Right lobe of liver (tissue), 6 donors: ENCODE results near the gene APBB2. TPM values are rescaled to one million over a fixed set of nuclear protein-coding genes. Genes with fewer than 3 reads are reported as not detected.
A peak's percentile ranks its signal among the peaks of the same experiment; 100 is the strongest.

Source experiments
- ATAC-seq, 4 donors: fragments of 200-7000 bp; cut with Tn5 transposase; one replicate each; pipeline ENCODE4 v1.9.1; 2020; ENCODE audit warnings: mild to moderate bottlenecking in 4 of 4, moderate library complexity in 4 of 4
- DNase-seq, 3 donors: peaks; one replicate each; pipeline ENCODE4 v3.0.0-alpha.2; 2020
- H3K27ac ChIP-seq, 3 donors: fragments of 200-600 bp; one replicate each; pipeline ENCODE4 v1.8.0; 2022
- H3K27me3 ChIP-seq, 2 donors: fragments of 200-600 bp; one replicate each; pipeline ENCODE4 v1.8.0; 2022
- H3K36me3 ChIP-seq, 4 donors: fragments of 200-600 bp; sonication (generic) in 1 of 4; one replicate each; pipeline versions ENCODE4 v1.5.1 to v1.8.0; 2017 to 2022; ENCODE audit warnings: control low read depth in 1 of 4
- H3K4me1 ChIP-seq, 4 donors: fragments of 200-600 bp; sonication (generic) in 1 of 4; one replicate each; pipeline versions ENCODE4 v1.5.1 to v1.8.0; 2017 to 2022; ENCODE audit warnings: control low read depth in 1 of 4
- H3K4me3 ChIP-seq, 3 donors: fragments of 200-600 bp; one replicate each; pipeline ENCODE4 v1.8.0; 2022
- H3K9me3 ChIP-seq, 4 donors: fragments of 200-600 bp; sonication (generic) in 1 of 4; one replicate each; pipeline versions ENCODE4 v1.5.1 to v1.8.0; 2017 to 2022; ENCODE audit warnings: control low read depth in 1 of 4
- CTCF ChIP-seq, 4 donors: fragments of 200-600 bp in 3 of 4; fragments of 450-650 bp in 1 of 4; IDR thresholded peaks; one replicate each; pipeline versions ENCODE4 v1.5.1 to v1.8.0; 2016 to 2022; ENCODE audit warnings: antibody characterized with exemption in 4 of 4, mild to moderate bottlenecking in 2 of 4
- POLR2A ChIP-seq: fragments of 450-650 bp; IDR thresholded peaks from one replicate; pipeline ENCODE4 v1.6.1; 2017; ENCODE audit warnings: antibody characterized with exemption, mild to moderate bottlenecking
- WGBS: methylation state at CpG from one replicate; pipeline ENCODE4 v1.1.6; 2018; ENCODE audit warnings: low coverage, low lambda C conversion rate; ENCODE audit not compliant: insufficient coverage; ENCODE audit errors: missing lambda C conversion rate; 5-methylcytosine and 5-hydroxymethylcytosine counted together
- intact Hi-C, 2 donors: fragments of 100-400 bp; cut with DNase I; formaldehyde crosslinking; loops; one replicate each; pipeline versions ENCODE4 v1.11.2 to v1.14.1; 2022
- total RNA-seq, 6 experiments: library from RNA; depleted of rRNA in 2 of 6; stranded (reverse); fragments of >200 nt in 2 of 6; fragmentation: NEBNext Ultra II Directional in 3 of 6; extraction: Animal tissue kit (Norgen Biotek cat#: 25700) in 3 of 6; gene quantifications; one replicate each; pipeline versions ENCODE4 v1.1.0 to v1.2.4, GENCODE V29; 2016 to 2023
- donor health status: DM: no; HTN: yes; CAD: no.
- donor health status: DM: no; HTN: no; CAD: no.
- donor health status: DM: no; HTN: no; CAD: no.
- donor health status: DM: no; HTN: yes; CAD: no.
- donor health status: DM: no; HTN: yes; CAD: no.

Gene APBB2
- total RNA-seq, 6 experiments from 2014 or later = 14.1 to 27.9 (median 25.1) TPM

DNA sequence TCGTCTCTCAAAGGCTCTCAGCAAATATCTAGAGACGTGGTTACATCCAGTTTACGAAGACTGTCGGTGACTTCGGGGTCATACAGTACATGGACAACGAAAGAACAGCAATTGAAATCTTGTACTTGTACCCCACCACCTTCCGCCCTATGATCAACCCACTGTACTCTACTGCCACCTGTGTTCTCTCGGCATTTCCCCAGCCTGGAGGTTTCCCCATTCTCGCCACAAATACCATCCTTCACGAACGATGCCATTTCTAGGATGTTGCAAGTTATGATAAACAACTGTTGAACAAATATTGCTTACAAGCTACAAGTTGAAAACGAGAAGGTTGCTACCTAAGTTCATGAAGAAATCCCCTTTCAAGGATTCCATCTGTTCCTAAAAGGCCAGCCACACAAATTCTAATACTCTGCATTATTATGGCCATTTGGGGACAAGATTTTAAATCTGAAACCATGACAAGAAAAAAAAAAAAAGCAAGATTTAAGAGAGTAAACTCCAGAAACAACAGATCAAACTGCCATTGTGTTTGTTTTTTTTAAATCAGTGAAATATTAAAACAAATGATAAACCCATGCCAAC lies 1.6 kb downstream of the APBB2 start:
- intact Hi-C loops = loop anchor here (5.0 kb wide), 2 partner anchors 65 to 290 kb away; no protein-coding TSS in a partner anchor
- TF ChIP-seq POLR2A (no peak), CTCF (IDR thresholded peaks at IDR 0.05) (peak; percentile 58 to 68 (median 64))
- no peak overlapping the region for H3K27ac ChIP-seq
- peak; percentile 22 to 40 (median 34) for ATAC-seq
- H3K36me3 ChIP-seq = no peaks in the 10 kb centered on the region
- H3K4me1 ChIP-seq = peaks cover 0 to 29% (median 8%) of the 10 kb centered on the region in 4 donors
- H3K27me3 ChIP-seq = no peaks in the 10 kb centered on the region
- DNase-seq = peak in 2 of 3 donors; percentile 28 to 64
- H3K9me3 ChIP-seq = no peaks in the 10 kb centered on the region
- peak overlapping the region; percentile 71 to 89 (median 84) for H3K4me3 ChIP-seq
- 3% methylated on average over 12 of the region's 12 CpGs for WGBS

GRCh38 chr4:41211951-41212615 lies 2.3 kb downstream of the APBB2 start:
- Histone ChIP-seq H3K4me3 (peak overlapping the region in 2 of 3 donors; percentile 71 to 89), H3K27me3 (no peaks in the 10 kb centered on the region), H3K9me3 (no peaks in the 10 kb centered on the region), H3K36me3 (no peaks in the 10 kb centered on the region), H3K4me1 (peaks cover 0 to 35% (median 10%) of the 10 kb centered on the region in 4 donors), H3K27ac (no peak overlapping the region)
- ATAC-seq = no peak
- TF ChIP-seq POLR2A = no peak
- no peak for TF ChIP-seq CTCF (IDR thresholded peaks at IDR 0.05)
- WGBS = 67% methylated on average over 1 of the region's 1 CpG
- intact Hi-C loops = loop anchor here (5.0 kb wide), 2 partner anchors 65 to 290 kb away; no protein-coding TSS in a partner anchor
- DNase-seq = no peak

GRCh38 chr4:41209901-41210300 lies 4.4 kb downstream of the APBB2 start:
- WGBS = 31% methylated on average over 8 of the region's 9 CpGs
- intact Hi-C loops = loop anchor here (5.0 kb wide), 2 partner anchors 63 to 288 kb away; no protein-coding TSS in a partner anchor
- H3K4me1 ChIP-seq = peaks cover 0 to 33% (median 10%) of the 10 kb centered on the region in 4 donors
- no peak for TF ChIP-seq POLR2A
- TF ChIP-seq CTCF (IDR thresholded peaks at IDR 0.05) = no peak
- no peaks in the 10 kb centered on the region for H3K9me3 ChIP-seq
- H3K4me3 ChIP-seq = peak overlapping the region in 1 of 3 donors; percentile 17
- H3K27me3 ChIP-seq = no peaks in the 10 kb centered on the region
- no peaks in the 10 kb centered on the region for H3K36me3 ChIP-seq
- DNase-seq (peak; percentile 32 to 74 (median 72)), ATAC-seq (peak; percentile 23 to 51 (median 39))
- peak overlapping the region in 2 of 3 donors; percentile 81 to 82 for H3K27ac ChIP-seq

DNA sequence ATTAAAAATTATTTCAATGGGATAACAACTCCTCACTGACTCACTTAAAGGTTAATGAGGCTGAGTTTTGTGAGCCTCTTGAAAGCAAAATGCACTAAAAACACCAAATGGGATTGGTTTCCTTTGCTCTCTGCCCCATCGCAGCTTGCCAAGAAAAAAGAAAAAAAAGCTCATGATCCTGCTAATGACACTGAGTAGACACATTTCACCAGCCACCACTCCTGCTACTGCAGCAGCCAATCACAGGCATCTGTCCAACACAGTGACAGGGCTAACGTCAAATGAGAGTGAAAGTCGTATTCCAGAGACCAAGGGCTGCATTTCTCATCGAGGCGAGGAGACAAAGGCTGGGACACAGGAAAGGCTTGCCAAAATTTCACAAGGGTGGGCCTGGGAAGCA lies 5.2 kb downstream of the APBB2 start:
- Histone ChIP-seq H3K27me3 (no peaks in the 10 kb centered on the region), H3K4me1 (peaks cover 0 to 30% (median 10%) of the 10 kb centered on the region in 4 donors), H3K36me3 (no peaks in the 10 kb centered on the region), H3K27ac (peak overlapping the region in 2 of 3 donors; percentile 81 to 82), H3K4me3 (peak overlapping the region in 1 of 3 donors; percentile 17), H3K9me3 (no peaks in the 10 kb centered on the region)
- peak; percentile 48 to 87 (median 71) for DNase-seq
- 34% methylated on average over 5 of the region's 5 CpGs for WGBS
- TF ChIP-seq CTCF (IDR thresholded peaks at IDR 0.05) (no peak), POLR2A (no peak)
- intact Hi-C loops = no loop called here
- ATAC-seq = peak; percentile 61 to 80 (median 74)
